Measurements from ENCODE around the gene SNRNP27.

The SNRNP27 gene

DNA sequence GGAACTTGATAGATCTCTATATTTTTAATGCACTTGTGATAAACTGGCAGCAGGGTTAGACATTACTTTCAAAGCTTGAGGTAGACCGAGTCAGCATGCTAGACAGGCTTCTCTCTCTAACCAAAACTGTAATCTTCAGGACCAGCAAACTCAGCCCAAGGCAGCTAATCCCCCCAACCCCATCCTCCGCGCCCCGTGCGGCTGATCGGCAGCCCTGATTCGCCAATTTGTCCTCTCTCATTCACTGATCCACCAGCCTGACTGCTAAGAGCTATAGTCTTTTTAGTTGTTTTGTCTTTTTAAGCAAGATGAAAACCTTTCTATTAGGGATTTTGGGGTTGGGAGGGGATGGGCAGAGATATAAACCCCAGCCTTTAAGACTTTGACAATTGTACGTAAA lies 46.9 kb downstream of the SNRNP27 start:
- H3K4me3 ChIP-seq (ENCODE audit: low read length), result no peak overlapping the region
- H3K27ac ChIP-seq (ENCODE audit: low read length), result no peak overlapping the region
- H3K36me3 ChIP-seq (ENCODE audit: control insufficient read depth, low read depth, low read length), result peaks cover 5% of the 10 kb centered on the region
- no peaks in the 10 kb centered on the region for H3K27me3 ChIP-seq (ENCODE audit: control insufficient read depth, insufficient read depth, low read length)
- H3K4me1 ChIP-seq (ENCODE audit: control insufficient read depth, low read depth, low read length), result peaks cover 4% of the 10 kb centered on the region
- no peaks in the 10 kb centered on the region for H3K9me3 ChIP-seq (ENCODE audit: control insufficient read depth, low read depth, low read length)
- H3K9ac ChIP-seq (ENCODE audit: low read length), result no peak overlapping the region

DNA sequence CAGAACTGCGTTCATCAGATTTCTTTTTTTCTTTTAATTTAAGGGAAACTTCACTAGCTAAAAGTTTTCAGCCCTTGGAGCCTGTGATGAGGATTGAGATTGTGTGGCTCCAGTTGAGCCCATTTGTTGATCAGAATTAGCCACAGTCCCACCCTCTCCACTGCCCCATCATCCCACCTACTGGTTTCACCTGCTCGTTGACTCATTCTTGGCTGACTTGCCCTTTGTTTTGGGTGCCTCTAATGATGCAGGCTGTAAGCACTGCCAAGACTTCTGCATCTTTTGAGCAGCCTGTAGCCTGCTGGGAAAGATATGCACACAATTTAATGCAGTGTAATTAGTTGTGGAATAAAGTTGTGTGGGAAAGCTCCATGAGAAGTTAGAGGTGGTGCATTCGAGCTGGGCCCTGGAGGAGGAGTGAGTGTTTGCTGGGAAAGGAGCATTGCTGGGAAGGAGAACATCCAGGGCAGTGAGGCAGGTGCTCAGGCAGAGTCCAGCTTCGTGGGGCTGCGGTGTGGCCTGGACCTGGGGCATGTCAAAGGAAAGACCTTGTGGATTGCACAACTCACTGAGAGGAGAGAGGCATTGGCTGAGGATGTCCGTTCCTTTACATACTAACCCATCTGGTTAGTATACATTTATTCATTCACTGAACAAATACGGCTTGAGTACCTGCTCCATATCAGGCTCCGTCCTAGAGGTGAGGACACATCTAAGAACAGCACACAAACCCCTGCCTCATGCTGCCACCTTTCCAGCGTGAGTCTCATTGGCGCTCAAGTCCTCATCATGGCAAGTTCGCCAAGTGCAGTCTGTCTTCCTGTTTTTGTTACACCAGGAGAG lies 49.5 kb downstream of the SNRNP27 start:
- Histone ChIP-seq H3K27me3 (ENCODE audit: control insufficient read depth, insufficient read depth, low read length) (no peaks in the 10 kb centered on the region), H3K36me3 (ENCODE audit: control insufficient read depth, low read depth, low read length) (peaks cover 3% of the 10 kb centered on the region), H3K4me3 (ENCODE audit: low read length) (no peak overlapping the region), H3K27ac (ENCODE audit: low read length) (no peak overlapping the region), H3K9me3 (ENCODE audit: control insufficient read depth, low read depth, low read length) (no peaks in the 10 kb centered on the region), H3K4me1 (ENCODE audit: control insufficient read depth, low read depth, low read length) (peaks cover 4% of the 10 kb centered on the region), H3K9ac (ENCODE audit: low read length) (no peak overlapping the region)

DNA sequence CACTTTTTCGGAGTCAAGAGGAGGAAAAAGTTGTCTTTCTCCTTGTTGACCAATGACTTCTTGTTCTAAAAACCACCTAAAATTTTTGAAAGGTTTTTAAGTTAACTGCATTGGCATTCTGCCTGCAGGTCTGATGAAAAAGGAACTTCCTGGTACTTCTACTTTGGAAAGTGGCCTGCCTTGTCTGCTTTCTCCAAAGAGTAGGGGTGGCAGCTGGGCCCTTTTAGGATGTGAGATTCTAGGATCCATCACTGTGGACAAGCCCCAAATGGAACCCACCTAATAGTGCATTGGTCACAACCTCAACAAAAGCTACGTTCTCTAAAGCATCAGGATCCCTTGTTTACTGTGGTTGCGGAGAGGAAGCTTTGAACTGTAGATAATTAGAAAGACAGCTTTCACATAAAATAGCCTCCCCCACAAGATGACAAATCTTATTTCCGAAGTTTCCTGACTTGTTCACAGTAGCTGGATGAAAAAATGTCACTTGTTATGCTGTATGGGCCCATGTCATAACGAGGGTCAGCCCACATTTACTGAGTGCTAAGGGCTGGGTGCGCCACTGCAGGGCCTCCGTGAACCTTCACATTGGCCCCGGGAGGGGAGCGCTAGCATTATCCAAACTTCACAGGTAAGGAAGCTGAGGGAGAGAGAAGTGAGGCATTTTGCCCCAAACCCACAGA lies 50.2 kb downstream of the SNRNP27 start:
- H3K4me3 ChIP-seq (ENCODE audit: low read length), result no peak overlapping the region

DNA sequence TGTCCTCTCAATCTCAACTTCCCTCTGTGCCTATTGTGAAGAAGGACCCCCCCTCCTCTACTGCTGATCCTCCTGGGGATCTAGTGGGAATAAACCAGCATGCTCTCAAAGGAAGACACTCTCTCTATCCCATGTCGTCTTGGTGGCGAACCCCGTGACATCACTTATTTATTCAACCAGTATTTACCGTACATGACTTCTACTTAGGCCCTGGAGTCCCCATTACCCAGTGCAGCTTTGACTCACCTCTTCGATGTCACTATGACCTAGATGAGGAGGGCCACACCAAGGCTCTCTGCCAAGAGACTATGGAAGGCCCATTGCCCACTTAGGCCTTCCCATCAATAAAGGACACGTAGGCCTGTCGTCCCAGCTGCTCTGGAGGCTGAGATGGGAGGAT lies 51.0 kb downstream of the SNRNP27 start:
- no peak overlapping the region for H3K27ac ChIP-seq (ENCODE audit: low read length)
- H3K4me3 ChIP-seq (ENCODE audit: low read length), result no peak overlapping the region
- no peaks in the 10 kb centered on the region for H3K9me3 ChIP-seq (ENCODE audit: control insufficient read depth, low read depth, low read length)
- H3K36me3 ChIP-seq (ENCODE audit: control insufficient read depth, low read depth, low read length), result no peaks in the 10 kb centered on the region
- no peak overlapping the region for H3K9ac ChIP-seq (ENCODE audit: low read length)
- H3K27me3 ChIP-seq (ENCODE audit: control insufficient read depth, insufficient read depth, low read length), result no peaks in the 10 kb centered on the region
- peaks cover 4% of the 10 kb centered on the region for H3K4me1 ChIP-seq (ENCODE audit: control insufficient read depth, low read depth, low read length)

More for the DNA sequence above, 50.2 kb downstream of the SNRNP27 start:
- Histone ChIP-seq H3K27me3 (ENCODE audit: control insufficient read depth, insufficient read depth, low read length) (no peaks in the 10 kb centered on the region), H3K4me1 (ENCODE audit: control insufficient read depth, low read depth, low read length) (peaks cover 4% of the 10 kb centered on the region), H3K36me3 (ENCODE audit: control insufficient read depth, low read depth, low read length) (no peaks in the 10 kb centered on the region), H3K9me3 (ENCODE audit: control insufficient read depth, low read depth, low read length) (no peaks in the 10 kb centered on the region), H3K9ac (ENCODE audit: low read length) (no peak overlapping the region), H3K27ac (ENCODE audit: low read length) (no peak overlapping the region)

DNA sequence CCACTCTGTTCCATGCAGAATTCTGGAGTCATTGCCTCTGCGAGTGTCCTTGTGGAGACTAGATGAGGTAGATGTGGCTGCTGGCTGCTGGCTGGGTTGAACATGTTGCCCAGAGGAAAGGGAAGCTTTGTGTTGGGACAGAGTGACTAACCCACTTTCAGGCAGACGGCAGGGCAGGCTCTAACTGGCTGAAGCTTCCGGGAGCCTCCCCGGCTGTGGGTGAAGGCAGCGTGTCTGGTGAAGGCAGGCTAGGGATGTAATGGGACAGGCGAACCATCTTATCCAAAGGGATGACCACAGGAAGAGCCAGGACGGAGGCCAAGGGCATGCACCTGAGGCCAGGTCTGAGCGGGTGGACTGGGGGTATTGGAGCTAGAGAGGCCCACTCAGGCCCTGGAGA lies 51.7 kb downstream of the SNRNP27 start:
- no peaks in the 10 kb centered on the region for H3K36me3 ChIP-seq (ENCODE audit: control insufficient read depth, low read depth, low read length)
- H3K9me3 ChIP-seq (ENCODE audit: control insufficient read depth, low read depth, low read length), result no peaks in the 10 kb centered on the region
- H3K9ac ChIP-seq (ENCODE audit: low read length), result no peak overlapping the region
- H3K4me1 ChIP-seq (ENCODE audit: control insufficient read depth, low read depth, low read length), result peaks cover 4% of the 10 kb centered on the region
- no peaks in the 10 kb centered on the region for H3K27me3 ChIP-seq (ENCODE audit: control insufficient read depth, insufficient read depth, low read length)
- H3K4me3 ChIP-seq (ENCODE audit: low read length), result no peak overlapping the region
- no peak overlapping the region for H3K27ac ChIP-seq (ENCODE audit: low read length)

DNA sequence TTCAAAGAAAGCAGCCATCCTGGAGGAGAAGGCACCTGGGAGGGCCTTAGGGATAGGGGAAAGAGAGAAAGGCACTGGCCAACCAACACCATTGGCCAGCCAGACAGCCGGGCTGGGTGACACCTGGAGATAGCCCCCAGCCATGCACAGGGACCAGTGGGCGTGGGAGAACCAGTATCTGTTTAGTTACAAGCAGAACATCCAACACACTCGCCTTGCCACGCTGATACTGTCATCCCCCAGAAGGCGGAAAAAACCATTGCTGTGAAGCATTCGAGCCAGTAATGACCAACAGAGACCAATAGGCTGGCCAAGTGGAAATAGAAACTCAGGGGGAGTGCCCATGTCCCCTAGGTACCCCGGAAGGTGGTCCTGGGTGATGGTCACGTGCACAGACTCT lies 52.2 kb downstream of the SNRNP27 start:
- H3K9ac ChIP-seq (ENCODE audit: low read length), result no peak overlapping the region
- peaks cover 4% of the 10 kb centered on the region for H3K4me1 ChIP-seq (ENCODE audit: control insufficient read depth, low read depth, low read length)
- no peak overlapping the region for H3K4me3 ChIP-seq (ENCODE audit: low read length)
- no peaks in the 10 kb centered on the region for H3K36me3 ChIP-seq (ENCODE audit: control insufficient read depth, low read depth, low read length)
- H3K27ac ChIP-seq (ENCODE audit: low read length), result no peak overlapping the region
- no peaks in the 10 kb centered on the region for H3K27me3 ChIP-seq (ENCODE audit: control insufficient read depth, insufficient read depth, low read length)
- H3K9me3 ChIP-seq (ENCODE audit: control insufficient read depth, low read depth, low read length), result no peaks in the 10 kb centered on the region

DNA sequence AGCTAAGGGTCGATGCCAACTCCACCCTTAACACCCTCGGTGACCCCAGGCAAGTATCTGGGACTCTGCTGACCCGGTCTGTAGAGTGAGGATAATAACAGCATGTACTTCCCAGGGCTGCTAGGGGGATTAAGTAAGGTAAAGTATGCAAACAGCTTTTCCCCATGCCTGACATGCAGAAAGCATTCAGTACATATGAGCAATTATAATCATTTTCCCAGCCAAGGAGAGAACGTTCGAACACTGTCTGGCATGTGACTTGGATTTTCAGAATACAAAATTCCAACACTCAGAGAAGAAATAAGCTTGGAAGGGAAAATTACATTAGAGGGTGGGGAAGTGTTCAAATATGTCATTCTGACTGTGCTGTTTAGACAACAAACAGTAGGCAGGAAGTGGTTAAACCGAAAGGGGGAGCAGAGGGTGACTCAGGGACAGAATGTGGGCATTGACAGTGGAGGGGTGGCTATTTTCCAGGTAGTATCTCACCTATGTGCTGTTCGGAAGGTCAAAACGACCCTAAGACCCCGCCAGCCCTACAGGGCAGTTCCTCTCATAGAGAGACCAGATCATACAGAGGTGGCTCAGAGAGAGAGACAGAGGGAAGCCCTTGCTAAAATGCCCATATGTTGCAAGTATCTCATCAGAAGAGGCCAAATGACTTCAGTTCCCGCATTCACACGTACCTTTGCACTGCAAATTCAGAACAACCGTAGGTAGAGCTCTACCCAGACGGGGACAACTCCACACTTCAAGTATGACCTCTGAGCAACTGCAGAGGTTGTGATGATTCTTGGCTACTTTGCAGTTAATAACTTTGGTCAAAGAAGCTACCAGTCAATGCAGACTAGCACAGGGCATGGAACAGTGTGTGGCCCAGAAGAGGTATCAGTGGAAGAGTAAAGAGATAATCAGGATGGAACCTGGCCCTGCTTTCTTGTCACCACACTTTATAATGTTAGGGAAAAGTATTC lies 52.9 kb downstream of the SNRNP27 start:
- Histone ChIP-seq H3K27ac (ENCODE audit: low read length) (no peak overlapping the region), H3K27me3 (ENCODE audit: control insufficient read depth, insufficient read depth, low read length) (no peaks in the 10 kb centered on the region), H3K9me3 (ENCODE audit: control insufficient read depth, low read depth, low read length) (no peaks in the 10 kb centered on the region), H3K4me1 (ENCODE audit: control insufficient read depth, low read depth, low read length) (peaks cover 4% of the 10 kb centered on the region), H3K4me3 (ENCODE audit: low read length) (no peak overlapping the region), H3K9ac (ENCODE audit: low read length) (no peak overlapping the region), H3K36me3 (ENCODE audit: control insufficient read depth, low read depth, low read length) (no peaks in the 10 kb centered on the region)

DNA sequence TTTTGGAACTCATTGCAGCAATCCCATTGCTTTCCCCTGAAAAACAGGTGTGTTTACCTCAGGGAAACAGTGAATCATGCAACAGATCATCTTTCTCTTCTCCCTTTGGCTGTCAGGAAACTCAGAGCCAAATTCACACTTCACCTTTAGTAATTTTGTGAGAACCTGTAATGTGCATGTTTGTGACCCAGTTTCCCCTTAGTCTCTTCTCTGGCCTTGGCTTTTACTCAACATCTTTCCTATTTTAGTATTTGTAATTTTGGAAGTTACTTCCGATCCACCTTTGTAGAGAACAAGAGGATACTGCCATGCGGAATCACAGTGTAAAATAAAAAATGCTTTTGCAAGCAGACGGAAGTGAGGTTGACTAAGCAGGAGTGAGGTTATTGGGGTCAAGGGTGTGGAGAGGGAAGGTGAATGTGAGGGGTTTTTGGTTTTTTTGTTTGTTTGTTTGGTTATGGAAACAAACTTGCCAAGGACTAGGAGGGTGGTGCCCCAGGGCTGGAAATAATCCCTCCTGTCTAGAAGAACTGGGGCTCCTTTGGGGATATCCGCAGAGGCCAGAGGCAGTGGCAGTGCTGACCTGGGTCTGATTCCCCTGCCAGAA lies 53.7 kb downstream of the SNRNP27 start:
- Histone ChIP-seq H3K27me3 (ENCODE audit: control insufficient read depth, insufficient read depth, low read length) (no peaks in the 10 kb centered on the region), H3K9ac (ENCODE audit: low read length) (no peak overlapping the region), H3K36me3 (ENCODE audit: control insufficient read depth, low read depth, low read length) (no peaks in the 10 kb centered on the region), H3K9me3 (ENCODE audit: control insufficient read depth, low read depth, low read length) (no peaks in the 10 kb centered on the region), H3K4me3 (ENCODE audit: low read length) (no peak overlapping the region), H3K4me1 (ENCODE audit: control insufficient read depth, low read depth, low read length) (peaks cover 4% of the 10 kb centered on the region), H3K27ac (ENCODE audit: low read length) (no peak overlapping the region)

DNA sequence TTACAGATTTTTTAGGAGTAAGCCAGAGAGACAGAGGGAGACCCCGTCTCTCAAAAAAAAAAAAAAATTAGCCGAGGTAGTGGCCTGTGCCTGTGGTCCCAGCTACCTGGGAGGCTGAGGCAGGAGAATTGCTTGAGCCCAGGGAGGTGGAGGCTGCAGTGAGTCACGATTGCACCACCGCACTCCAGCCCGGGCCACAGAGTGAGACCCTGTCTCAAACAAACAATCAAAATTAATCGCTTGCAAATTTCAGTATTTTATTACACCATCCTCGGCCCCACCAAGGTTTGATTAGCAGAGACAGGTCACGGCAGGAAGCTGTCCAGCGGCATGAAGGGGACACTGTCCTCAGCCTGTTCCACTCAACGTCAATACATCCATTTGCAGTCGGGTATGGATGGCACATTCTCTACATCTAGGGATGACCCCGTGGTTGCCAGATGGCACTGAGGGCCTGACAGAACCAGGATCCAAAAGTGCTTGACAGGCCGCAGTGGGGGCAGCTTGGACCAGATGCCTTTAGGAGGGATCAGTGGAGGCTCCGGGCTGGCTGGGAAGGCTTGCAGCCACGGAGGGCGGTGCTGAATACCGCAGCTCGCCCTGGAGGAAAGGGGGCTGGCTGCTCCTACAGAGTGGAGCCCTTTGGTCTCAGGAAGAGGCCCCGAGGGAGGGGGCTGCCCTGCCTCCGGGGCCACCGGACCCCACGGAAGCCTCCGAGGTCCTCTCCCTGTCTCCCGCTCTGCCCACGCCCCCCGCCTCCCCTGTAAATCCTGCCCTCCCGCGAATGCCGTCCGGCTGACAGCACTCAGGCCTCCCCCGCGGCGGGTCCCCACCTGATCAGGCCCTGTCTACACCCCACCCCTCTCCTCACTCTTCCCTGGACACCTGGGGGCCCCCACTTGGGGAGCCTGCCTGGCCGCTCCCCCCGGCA lies 54.5 kb downstream of the SNRNP27 start:
- H3K4me1 ChIP-seq (ENCODE audit: control insufficient read depth, low read depth, low read length), result no peaks in the 10 kb centered on the region
- H3K9ac ChIP-seq (ENCODE audit: low read length), result no peak overlapping the region
- no peak overlapping the region for H3K27ac ChIP-seq (ENCODE audit: low read length)
- no peaks in the 10 kb centered on the region for H3K9me3 ChIP-seq (ENCODE audit: control insufficient read depth, low read depth, low read length)
- no peaks in the 10 kb centered on the region for H3K27me3 ChIP-seq (ENCODE audit: control insufficient read depth, insufficient read depth, low read length)
- H3K4me3 ChIP-seq (ENCODE audit: low read length), result no peak overlapping the region
- no peaks in the 10 kb centered on the region for H3K36me3 ChIP-seq (ENCODE audit: control insufficient read depth, low read depth, low read length)

DNA sequence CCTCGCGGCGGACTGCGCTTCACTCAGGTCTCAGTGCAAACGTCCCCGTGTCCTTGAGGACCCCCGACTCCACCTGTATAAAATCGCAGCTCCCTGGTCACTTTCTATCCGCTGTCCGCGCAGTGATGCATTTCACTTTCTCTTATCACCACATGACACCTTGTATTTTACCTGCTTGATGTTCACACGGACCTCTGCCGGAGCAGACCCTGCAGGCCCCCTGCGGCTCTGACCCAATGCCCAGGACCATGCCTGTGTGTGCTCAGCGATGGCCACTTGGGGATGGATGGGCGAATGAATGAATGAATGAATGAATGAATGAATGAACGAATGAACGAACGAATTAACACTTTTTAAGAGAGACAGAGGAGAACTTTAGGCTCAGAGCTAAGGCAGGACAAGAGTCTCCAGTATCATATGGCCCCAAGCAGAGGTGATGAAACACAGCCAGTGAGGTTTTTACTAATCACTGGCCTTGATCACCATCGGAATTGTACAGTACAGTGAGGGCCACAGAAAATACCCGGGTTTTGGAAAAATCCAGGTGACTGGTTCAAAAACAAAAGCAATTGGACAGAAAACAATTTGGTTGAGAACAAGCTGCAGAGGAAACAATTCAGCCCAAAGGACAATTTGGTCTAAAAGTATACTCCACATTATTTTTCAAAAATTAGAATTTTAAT lies 55.3 kb downstream of the SNRNP27 start:
- Histone ChIP-seq H3K4me1 (ENCODE audit: control insufficient read depth, low read depth, low read length) (no peaks in the 10 kb centered on the region), H3K27ac (ENCODE audit: low read length) (no peak overlapping the region), H3K9ac (ENCODE audit: low read length) (no peak overlapping the region), H3K27me3 (ENCODE audit: control insufficient read depth, insufficient read depth, low read length) (no peaks in the 10 kb centered on the region), H3K9me3 (ENCODE audit: control insufficient read depth, low read depth, low read length) (no peaks in the 10 kb centered on the region), H3K4me3 (ENCODE audit: low read length) (no peak overlapping the region), H3K36me3 (ENCODE audit: control insufficient read depth, low read depth, low read length) (no peaks in the 10 kb centered on the region)
